GM19397 (cell line): ENCODE results near the gene CDC45.
A peak's percentile ranks its signal among the peaks of the same experiment; 100 is the strongest.

Experiments
- ATAC-seq: cut with Tn5 transposase; IDR thresholded peaks from one replicate; pipeline ENCODE4 v1.9.1; 2021; ENCODE audit warnings: mild to moderate bottlenecking, moderate library complexity; ENCODE audit not compliant: unreplicated experiment

CDC45 gene

GRCh38 chr22:19447330-19448075, 32.2 kb upstream of the CDC45 start, which contains the start of gene C22orf39:
Gene C22orf39 (minus strand): TSS chr22:19447711. CDS start chr22:19447688, 23 bp downstream.
- peak; percentile 87 for ATAC-seq

- ATAC-seq, result peak; percentile 33
Observed at GRCh38 chr22:19448076-19448607, 31.6 kb upstream of the CDC45 start.

GRCh38 chr22:19448739-19449421, 30.8 kb upstream of the CDC45 start:
- ATAC-seq, result no peak

GRCh38 chr22:19449422-19449767, 30.3 kb upstream of the CDC45 start:
- no peak for ATAC-seq

GRCh38 chr22:19450363-19451175, 29.2 kb upstream of the CDC45 start:
- ATAC-seq, result no peak

- no peak for ATAC-seq
Observed at GRCh38 chr22:19451570-19451969, 28.1 kb upstream of the CDC45 start.

GRCh38 chr22:19453718-19454117, 26.0 kb upstream of the CDC45 start:
- no peak for ATAC-seq

- no peak for ATAC-seq
Observed at GRCh38 chr22:19454156-19454555, 25.6 kb upstream of the CDC45 start.

DNA sequence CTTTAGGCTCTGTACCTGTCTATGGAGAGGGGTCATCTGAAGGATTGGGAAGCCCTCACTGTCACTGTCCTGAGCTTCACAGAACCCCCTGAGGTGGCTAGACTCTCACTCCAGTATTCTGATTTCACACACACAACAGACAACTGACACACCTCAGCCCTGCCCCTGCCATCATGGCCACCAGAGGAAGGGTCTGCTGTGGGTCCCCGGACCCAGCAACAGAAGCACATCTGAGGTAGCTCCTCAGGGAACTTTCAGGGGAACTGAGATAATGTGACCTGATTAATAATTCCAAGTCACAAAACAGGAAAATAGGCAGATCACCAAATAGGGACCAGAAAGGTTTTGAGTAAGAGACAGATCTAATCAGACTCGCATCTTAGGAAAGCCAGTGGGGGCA, 24.7 kb upstream of the CDC45 start:
- ATAC-seq, result no peak

- ATAC-seq, result no peak
Observed at GRCh38 chr22:19455585-19456370, 23.9 kb upstream of the CDC45 start.

DNA sequence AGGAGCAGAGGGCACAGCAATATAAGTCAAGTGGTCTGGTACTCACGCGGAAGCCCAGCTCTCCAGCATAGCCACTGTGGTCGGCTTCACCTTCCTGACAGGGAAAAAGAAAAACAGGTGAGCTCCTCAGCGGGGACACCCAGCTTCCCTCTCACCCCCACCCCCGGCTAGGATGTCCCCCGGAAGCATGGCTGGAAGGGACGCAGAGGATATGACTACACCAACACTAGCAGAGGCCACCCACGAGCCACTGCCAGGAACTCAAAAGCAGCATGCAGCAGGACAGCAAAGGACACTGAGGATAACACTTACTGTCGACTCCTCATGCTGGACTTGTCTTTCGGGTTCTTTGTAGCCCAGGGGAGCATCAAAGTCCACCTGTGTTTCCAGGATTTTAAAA, 23.2 kb upstream of the CDC45 start:
- ATAC-seq, result no peak

DNA sequence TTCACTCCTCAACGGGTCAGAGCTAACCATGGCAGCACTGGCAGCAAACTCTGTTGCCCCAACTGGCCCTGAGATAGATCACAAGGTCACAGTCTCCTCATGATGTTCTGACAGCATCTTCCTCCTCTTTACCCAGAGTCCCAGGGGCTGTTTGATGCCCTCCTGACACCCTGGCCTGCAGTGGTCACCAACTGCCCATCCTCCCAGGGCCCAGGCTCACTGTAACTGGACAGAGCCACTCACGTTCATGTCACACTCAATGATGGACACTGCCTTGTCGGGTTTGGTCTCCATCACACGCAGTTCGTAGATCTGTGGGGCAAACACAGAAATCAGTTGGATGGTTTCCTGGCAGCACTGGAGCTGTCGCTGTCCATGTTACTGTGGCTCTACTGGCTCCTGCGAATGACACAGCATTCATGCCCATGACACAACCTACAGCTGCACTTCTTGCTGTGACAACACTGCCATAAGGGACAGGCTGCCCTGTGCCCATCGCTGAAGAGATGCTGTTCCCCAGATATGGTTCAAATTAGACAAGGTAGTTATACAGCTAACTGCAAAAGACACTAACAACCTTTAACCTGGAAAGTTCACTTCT, 21.8 kb upstream of the CDC45 start:
- no peak for ATAC-seq

GRCh38 chr22:19460036-19460435, 19.7 kb upstream of the CDC45 start:
- ATAC-seq, result no peak

DNA sequence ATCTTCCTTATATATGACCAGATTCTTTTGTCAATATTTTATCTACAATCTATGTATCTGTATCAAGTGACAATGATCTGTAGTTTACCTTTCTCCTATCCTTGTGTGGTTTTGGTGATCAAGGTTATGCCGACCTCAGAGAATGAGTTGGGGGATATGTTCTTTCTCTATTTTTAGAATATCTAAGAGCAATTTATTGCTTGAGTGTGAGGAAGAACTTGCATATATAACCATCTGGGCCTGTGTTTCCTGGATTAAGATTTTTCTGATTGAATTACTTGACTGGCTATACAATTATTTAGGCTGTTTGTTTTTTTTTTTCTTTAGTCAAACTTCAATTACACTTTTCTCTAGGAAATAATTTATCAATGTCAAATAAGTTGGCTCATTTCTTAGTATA, 18.2 kb upstream of the CDC45 start:
- no peak for ATAC-seq

DNA sequence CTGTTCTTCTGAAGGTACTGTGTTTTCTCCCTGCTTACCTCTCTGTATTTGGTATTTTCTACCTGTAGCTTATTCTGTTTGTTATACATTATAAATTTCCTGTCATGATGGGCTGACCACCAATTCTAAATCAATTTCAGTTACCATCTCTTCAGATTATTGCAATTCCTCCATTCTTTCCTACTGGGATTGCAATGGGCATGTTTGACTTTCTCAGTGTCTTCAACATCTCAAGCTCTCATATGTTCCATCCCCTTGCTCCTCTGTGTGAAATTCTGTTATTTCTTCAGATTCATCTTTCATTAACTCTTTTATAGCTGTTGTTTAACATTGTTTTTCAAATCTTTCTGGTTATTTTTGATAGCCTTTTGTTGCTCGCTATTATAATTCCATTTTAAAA, 16.7 kb upstream of the CDC45 start:
- ATAC-seq, result no peak

- no peak for ATAC-seq
Observed at GRCh38 chr22:19463491-19464469, 15.9 kb upstream of the CDC45 start.

GRCh38 chr22:19464546-19464945, 15.2 kb upstream of the CDC45 start:
- ATAC-seq, result no peak

DNA sequence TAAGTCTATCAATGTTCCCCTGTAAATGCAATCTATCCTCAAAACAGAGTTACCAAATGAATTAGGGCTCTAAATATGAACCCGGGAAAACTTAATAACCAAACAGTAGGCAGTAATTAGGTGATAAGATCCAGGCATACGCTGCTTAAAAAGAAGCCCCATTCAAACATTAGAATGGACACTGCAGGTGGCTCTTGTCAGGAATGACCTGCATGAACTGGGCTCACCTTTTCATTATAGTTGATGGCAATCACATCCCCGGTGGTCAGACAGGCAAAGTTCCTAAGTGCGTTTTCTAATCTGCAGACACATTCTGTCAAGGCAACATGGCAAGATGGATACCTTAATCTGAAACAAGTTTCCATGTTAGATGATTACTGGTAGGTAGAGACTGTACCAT, 14.7 kb upstream of the CDC45 start:
- ATAC-seq, result no peak

- no peak for ATAC-seq
Observed at GRCh38 chr22:19466126-19466716, 13.5 kb upstream of the CDC45 start.
